SKM-1 treated with dmso at 0.1 percent for 144 hours (cell line): Measurements from ENCODE around the gene TUBB.
"Not testable (repeated sequence)": the region's sequence is repeated elsewhere in the genome, so short reads cannot be mapped to it uniquely, and the experiment has no call there.

Source experiments
- DNase-seq: peaks from one replicate; lab custom pipeline; 2025; ENCODE audit not compliant: unreplicated experiment; lab: John Stamatoyannopoulos, UW

TUBB gene

GRCh38 chr6:30717845-30718720, 2.1 kb upstream of the TUBB start:
- DNase-seq, result not testable (repeated sequence)

GRCh38 chr6:30719356-30719755, 796 bp upstream of the TUBB start:
- DNase-seq, result no peak

- peak; percentile 23 for DNase-seq
Measured at GRCh38 chr6:30720738-30721197, 616 bp downstream of the TUBB start.

- peak; percentile 85 for DNase-seq
Measured at GRCh38 chr6:30721198-30722024, 1.3 kb downstream of the TUBB start.

- not testable (repeated sequence) for DNase-seq
Measured at GRCh38 chr6:30722025-30722279, 1.8 kb downstream of the TUBB start.

- DNase-seq, result peak; percentile 53
Measured at GRCh38 chr6:30722280-30723112, 2.3 kb downstream of the TUBB start.

GRCh38 chr6:30723159-30723842, 3.1 kb downstream of the TUBB start:
- DNase-seq, result not testable (repeated sequence)

- not testable (repeated sequence) for DNase-seq
Measured at GRCh38 chr6:30723843-30724741, 3.9 kb downstream of the TUBB start.

GRCh38 chr6:30724906-30725667, 4.9 kb downstream of the TUBB start:
- DNase-seq, result no peak

- no peak for DNase-seq
Measured at GRCh38 chr6:30725713-30726505, 5.8 kb downstream of the TUBB start.

GRCh38 chr6:30726506-30727413, 6.6 kb downstream of the TUBB start:
- DNase-seq, result no peak

- DNase-seq, result no peak
Measured at GRCh38 chr6:30727920-30728553, 7.9 kb downstream of the TUBB start.

GRCh38 chr6:30730601-30731435, 10.7 kb downstream of the TUBB start:
- DNase-seq, result peak; percentile 65

- no peak for DNase-seq
Measured at GRCh38 chr6:30732237-30732943, 12.2 kb downstream of the TUBB start.

GRCh38 chr6:30735668-30736314, 15.6 kb downstream of the TUBB start:
- DNase-seq, result no peak
